DMS153 treated with DMSO at 0.1 percent for 48 hours (cell line): ENCODE measurements around the gene MAPRE2.

Experiments used
- DNase-seq: peaks from one replicate; lab custom pipeline; 2025; ENCODE audit not compliant: unreplicated experiment; lab: John Stamatoyannopoulos, UW

Gene MAPRE2

DNA sequence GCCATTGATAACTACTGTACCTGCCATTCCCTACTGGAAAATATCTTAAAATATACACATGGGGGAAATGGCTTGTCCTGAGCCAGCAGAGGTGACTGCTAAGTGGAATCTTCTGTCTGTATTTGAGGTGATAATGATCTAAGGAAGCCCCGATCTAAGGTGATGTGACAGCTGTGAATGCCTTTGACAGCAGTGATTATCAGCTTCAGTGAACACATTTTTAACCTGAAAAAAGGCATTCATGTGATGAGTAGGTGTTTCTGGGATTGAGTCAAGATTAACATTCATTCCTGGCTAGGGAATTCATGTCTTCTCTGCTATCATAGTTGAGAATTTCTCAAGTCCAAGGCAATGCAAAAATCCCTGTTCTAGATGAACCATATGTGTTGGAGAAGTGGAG lies 9.1 kb upstream of the MAPRE2 start:
- no peak for DNase-seq

DNA sequence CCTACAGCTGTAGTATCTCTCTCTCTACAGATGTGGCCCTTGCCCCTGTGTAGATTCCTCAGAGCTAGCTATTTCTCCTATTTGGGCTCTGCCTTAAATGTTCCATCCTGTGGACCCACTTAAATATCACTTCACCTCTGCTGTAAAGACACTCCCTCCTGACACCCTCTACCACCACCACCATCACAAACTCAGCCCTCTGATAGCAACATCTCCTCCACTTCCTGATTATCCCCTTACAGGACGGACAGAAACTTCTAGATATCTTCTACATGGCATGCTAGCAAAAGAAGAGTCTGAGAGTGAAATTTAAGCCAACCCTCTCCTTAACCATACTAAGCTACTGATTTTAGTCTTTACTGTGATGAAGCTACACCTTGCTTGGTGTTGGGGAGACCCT lies 3.2 kb upstream of the MAPRE2 start:
- DNase-seq: no peak

- DNase-seq: no peak
These were observed 2.2 kb upstream of the MAPRE2 start for GRCh38 chr18:35038881-35039491.

- no peak for DNase-seq
These were observed 600 bp upstream of the MAPRE2 start for GRCh38 chr18:35040638-35040987.

DNA sequence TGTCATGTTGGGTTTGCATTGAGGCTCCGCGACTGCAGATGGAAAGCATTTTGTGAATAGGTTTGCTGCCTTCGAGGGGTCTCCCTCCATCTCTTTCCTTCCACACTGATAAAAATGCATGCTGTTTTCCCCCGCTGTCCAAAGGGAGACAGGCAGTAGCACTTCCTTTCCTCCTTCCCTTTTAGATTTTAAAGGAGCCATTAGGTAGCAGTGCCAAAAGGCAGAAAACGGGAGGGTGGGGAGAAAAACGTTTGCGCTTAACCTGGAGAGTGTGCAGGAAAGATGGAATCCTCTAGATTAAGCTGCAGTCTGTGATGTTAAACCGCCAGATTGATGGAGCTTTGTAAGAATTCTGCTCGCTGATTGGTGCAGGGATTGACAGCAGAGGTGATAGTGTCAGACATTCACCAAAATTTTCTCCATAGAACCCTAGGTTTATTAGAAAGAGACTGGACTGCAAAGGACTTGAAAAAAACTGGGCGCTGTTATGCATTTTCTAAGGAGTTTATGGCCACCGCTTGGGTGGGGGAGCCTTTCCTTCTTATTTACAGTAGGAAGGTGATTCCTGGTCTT lies 688 bp downstream of the MAPRE2 start:
- no peak for DNase-seq

DNA sequence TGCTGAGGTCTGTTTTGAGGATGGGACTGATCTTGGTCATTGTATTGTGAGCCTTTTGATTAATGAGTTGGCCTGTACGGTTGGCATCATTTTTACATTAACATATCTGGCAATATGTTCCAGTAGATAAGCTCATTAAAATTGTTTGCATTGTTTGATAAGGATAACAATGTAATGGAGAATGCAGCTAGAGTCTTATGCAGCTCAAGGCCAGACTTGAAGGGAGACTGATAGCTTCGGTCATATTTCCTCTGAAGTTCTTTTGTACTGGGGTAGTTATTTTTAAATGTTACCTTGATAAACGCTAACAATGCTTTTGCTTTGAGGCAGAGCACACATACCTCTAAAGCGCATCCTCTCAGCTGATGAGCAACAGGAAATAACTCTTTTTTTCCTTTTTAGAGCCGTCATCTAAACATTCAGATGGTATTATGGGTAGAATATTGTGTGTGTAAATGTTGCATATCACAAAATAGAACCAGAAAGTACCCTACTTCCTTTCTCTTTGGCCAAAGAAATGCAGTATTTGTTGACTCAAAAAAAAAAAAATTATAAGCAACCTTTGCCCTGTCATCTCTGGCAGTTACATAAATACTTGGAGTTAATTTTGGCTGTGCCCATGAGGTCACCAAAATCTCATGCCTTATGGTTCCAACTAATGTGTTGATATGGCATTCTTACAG lies 1.3 kb downstream of the MAPRE2 start:
- DNase-seq: no peak

DNA sequence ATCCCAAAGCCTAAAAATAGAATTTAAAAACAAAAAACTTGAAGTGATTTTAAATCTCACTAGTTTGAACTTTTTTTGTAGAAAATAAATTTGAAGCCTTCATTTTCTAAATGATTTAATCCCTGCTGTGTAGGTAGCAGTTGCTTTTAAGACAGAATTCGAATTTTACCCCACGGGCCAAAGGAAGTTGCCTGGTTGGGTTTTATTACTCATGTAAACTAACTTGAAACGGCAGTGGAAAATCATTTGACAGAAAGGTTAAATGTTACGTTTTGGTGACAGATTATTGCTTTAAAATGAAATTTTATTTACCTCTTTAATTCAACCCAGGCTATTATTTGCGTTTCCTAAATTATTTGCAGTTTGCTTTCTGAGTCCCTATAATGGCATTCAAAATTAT lies 2.0 kb downstream of the MAPRE2 start:
- DNase-seq: no peak

DNA sequence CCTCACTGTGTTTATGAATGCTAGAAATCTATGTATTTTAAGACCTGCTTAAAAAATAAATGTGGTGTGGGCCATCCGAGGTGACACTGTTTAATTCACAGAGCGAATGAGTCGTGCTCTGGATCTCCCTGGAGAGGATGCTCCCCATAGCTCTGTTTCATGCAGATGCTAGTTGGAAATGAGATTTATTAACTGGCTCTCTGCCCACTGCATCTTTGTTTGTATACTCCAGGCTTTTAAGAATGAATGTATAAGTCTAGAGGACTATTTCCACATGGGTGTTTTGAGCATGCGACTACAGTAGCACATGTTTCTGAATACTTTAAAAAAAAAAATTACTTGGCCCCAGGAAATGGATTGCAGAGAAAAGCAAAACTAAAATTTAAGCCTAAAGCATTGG lies 3.9 kb downstream of the MAPRE2 start:
- peak; percentile 55 for DNase-seq

DNA sequence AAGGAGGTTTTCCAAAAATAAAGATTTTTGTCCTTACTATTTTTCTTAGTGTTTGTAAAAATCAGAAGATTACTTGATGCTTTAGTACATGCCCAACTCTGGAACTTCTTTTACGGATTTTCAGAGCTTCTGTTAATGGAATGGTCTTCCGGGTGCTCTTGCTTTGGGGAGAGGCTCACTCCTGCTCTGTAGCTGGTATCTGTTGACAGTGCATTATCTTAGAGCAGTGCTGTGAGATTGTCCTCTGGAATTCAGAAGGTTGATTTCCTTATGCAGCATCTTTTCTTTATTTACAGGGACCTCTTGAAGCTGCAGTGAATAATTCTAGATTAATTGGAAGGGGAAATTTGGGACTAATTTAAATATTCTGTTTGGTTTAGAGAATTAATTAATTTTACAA lies 4.6 kb downstream of the MAPRE2 start:
- DNase-seq: no peak

DNA sequence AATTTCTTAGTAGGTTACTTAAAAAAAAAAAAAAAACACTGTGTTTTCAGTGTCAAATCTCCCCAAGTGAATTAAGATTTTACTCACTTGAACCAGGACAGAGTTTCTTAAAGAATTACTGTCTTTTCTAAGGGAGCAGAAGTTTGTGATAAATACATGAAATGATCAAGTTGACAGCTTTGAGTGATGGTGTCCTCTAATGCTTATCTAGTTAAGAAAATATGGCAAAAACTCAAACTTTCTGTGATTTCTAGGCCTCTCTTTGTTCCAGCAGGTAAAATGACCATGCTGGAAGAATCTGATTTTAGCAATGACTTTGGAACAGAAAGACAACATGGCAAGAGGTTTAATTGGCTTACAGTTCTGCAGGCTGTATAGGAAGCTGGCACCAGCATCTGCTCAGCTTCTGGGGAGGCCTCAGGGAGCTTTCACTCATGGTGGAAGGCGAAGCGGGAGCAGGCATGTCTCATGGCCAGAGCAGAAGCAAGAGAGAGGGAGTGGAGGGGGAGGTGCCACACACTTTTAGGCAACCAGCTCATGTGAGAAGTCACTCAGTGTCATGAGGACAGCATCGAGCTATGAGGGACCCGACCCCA lies 6.6 kb downstream of the MAPRE2 start:
- no peak for DNase-seq

GRCh38 chr18:35049111-35050027 lies 8.2 kb downstream of the MAPRE2 start:
- DNase-seq: no peak

- DNase-seq: no peak
These were observed 8.9 kb downstream of the MAPRE2 start for GRCh38 chr18:35050028-35050546.

GRCh38 chr18:35050705-35051195 lies 9.5 kb downstream of the MAPRE2 start:
- DNase-seq: no peak

DNA sequence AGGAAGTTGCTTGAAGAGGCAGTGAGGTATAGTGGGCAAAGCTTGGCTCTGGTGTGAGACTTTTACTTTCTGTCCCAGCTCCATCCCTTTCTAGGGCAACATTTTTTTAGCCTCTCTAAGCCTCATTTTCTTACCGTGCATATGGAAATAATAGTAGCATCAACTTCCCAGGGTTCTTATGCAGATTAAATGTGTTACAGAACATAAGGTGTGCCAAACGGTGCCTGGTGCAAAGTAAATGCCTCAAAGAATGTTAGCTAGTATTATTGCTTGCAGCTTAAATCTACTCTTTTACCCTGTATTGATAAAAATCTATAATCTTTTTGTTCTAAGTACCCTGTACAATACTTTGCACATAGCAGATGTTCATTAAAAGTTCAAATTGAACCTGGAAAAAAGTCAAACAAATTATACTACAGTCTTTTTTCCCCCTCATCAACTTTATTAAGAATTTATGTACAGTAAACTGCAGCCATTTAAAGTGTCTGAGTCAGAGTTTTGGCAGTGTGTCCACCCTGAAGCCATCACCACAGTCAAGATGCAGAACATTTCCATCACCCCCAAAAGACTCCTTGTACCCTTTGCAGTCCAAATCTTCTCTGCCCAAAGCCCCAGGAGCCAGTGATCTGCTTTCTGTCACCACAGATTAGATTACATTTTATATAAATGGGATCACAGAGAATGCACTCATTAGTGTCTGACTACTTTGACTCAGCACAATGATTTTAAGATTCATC lies 10.6 kb downstream of the MAPRE2 start:
- no peak for DNase-seq

GRCh38 chr18:35054401-35054800 lies 13.2 kb downstream of the MAPRE2 start:
- no peak for DNase-seq

DNA sequence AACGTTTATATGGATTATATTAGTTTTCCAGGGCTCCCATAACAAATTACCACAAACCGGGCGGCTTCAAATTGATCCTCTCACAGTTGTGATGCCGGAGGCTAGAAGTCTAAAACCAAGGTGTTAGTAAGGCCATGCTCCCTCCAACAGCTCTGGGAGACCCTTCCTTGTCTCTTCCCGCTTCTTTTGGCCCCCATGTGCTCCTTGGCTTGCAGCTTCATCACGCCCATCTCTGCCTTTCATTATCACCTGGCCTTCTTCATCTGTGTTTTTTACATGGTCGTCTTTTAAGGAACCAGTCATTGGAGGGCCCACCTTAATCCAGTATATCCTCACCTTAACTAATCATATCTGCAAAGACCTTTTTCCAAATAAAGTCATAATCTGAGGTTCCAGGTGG lies 13.9 kb downstream of the MAPRE2 start:
- DNase-seq: no peak

DNA sequence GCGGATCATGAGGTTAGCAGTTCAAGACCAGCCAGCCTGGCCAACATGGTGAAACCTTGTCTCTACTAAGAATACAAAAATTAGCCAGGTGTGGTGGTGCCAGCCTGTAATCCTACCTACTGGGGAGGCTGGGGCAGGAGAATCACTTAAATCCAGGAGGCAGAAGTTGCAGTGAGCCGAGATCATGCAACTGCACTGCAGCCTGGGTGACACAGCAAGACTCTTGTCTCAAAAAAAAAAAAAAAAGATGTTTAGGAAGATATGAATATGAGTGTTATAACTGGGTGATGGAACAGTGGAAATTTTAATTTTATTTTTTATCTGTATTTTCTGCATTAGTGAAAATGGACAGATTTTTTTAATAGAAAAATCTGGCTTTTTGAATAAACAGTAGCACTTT lies 14.5 kb downstream of the MAPRE2 start:
- DNase-seq: no peak

DNA sequence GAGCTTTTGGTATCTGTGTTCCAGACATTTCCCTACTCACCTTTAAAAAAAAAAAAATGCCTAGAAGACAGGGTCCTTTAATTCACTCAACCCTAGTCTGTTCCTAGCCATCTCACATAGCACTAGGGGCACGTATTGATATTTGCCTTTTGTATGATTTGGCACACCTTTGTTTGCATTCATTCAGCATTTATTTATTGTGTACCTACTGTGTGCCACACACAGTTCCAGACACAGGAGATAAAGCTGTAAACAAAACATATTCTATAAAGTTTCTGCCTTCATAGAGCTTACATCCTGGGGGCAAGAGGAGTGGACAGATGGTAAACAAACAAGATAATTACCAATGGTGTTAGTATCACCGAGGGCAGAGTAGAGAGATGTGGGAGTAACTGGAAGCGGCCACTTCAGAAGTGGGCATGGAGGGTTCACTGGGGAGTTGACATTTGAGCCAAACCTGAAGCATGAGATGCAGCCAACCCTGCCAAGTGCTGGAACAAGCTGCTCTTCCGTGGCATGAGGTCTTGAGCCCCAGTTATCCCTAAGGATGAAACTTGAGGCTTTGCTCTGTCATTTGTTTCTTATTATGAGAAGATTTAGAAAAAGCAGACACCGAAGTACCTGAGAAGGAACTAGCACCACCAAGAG lies 18.2 kb downstream of the MAPRE2 start:
- no peak for DNase-seq

GRCh38 chr18:35060122-35060815 lies 19.1 kb downstream of the MAPRE2 start:
- DNase-seq: no peak
